ENCODE measurements around the gene PAK2.

DNA sequence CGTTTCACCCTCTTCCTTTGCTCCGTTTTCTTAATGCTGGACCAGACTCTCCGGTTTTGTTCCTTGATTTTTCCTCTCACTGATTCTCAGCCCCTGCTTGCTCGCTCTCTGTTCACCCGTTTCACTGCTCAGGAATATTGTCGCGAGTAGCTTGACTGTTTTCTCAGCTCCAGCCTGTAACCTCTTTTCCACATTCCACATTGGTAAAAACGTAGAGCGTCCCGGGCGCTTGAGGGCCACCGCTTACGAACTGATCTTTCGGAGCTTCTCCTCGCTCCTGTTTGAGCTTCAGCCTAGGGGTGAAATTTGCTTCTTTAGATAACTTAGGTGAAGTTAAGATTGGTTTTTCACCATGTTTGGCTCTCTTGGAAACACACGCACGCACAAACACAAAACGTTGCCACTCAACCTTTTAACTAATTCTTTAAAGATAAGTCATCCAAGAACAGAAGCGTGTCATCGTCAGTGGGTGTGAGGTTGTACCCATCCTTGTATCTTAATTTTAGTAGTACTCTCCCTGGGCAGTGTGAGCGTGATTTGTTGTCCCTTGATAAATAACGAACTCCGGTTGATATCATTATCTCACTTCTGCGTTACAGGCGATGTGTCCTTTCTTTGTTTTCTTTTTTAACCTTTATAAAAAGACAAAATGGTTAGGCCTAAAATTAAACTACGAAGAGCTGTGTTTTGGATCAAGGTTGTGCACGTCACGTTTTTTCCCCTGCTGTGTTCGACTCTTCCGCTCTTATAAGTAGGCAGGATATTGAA is 1.0 kb downstream of the PAK2 start:
- TF ChIP-seq, protein P1, sequence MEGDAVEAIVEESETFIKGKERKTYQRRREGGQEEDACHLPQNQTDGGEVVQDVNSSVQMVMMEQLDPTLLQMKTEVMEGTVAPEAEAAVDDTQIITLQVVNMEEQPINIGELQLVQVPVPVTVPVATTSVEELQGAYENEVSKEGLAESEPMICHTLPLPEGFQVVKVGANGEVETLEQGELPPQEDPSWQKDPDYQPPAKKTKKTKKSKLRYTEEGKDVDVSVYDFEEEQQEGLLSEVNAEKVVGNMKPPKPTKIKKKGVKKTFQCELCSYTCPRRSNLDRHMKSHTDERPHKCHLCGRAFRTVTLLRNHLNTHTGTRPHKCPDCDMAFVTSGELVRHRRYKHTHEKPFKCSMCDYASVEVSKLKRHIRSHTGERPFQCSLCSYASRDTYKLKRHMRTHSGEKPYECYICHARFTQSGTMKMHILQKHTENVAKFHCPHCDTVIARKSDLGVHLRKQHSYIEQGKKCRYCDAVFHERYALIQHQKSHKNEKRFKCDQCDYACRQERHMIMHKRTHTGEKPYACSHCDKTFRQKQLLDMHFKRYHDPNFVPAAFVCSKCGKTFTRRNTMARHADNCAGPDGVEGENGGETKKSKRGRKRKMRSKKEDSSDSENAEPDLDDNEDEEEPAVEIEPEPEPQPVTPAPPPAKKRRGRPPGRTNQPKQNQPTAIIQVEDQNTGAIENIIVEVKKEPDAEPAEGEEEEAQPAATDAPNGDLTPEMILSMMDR (IDR thresholded peaks at IDR 0.05): no peak
- TF ChIP-seq POLR2A (IDR thresholded peaks at IDR 0.05): no peak

All from vagina (tissue), 2 donors.